Measurements from ENCODE around the gene STXBP4. TPM values are rescaled to one million over a fixed set of nuclear protein-coding genes. Genes with fewer than 3 reads are reported as not detected.

The STXBP4 gene
- polyA plus RNA-seq, 4 donors: 13.8 to 20.6 (median 18.8) TPM

DNA sequence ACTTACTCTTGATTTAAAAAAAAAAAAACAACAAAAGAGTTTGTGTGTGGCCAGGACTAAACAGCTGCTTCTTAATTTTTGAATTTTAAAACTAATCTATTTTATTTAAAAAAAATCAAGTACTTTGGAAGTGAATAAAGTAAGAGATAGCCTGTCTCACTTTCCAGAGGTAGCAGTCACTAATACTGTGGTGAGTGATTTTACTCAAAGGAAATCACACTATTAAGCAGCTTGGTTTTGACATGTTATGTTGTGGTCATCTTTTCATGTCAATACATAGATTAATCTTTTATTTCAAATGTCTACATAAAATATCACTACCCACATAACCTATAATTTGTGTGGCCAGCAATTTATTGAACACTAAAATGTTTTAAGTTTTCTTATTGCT lies 194.0 kb downstream of the STXBP4 start:
- no peak for DNase-seq (ENCODE audit: low read depth in 4 of 4, low spot score in 2 of 4)

- DNase-seq (ENCODE audit: low read depth in 4 of 4, low spot score in 2 of 4): no peak
These were observed 194.8 kb downstream of the STXBP4 start for GRCh38 chr17:55163408-55163807.

DNA sequence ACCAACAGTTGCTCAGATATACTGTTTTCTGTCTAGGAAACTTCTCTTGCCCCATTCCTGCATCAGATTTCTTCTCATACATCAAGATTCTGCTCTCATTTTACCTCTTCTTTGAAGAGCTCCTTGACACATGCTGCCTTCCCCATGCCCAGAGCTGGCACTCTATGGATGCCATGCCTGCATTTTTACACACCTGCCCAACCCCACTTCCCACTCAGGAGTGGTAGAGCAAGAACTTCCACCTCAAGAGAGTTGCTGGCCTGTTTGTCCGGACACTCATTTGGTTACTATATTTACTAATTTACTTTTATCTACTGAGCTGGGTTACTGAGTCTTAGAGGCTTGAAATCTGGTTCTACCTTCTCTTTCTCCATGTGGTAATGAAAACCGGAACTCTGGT lies 197.9 kb downstream of the STXBP4 start:
- DNase-seq (ENCODE audit: low read depth in 4 of 4, low spot score in 2 of 4): no peak

- DNase-seq (ENCODE audit: low read depth in 4 of 4, low spot score in 2 of 4): no peak
These were observed 198.6 kb downstream of the STXBP4 start for GRCh38 chr17:55167024-55167725.

GRCh38 chr17:55168958-55169687 lies 200.6 kb downstream of the STXBP4 start:
- no peak for DNase-seq (ENCODE audit: low read depth in 4 of 4, low spot score in 2 of 4)

GRCh38 chr17:55171634-55172328 lies 203.2 kb downstream of the STXBP4 start:
- no peak for DNase-seq (ENCODE audit: low read depth in 4 of 4, low spot score in 2 of 4)

DNA sequence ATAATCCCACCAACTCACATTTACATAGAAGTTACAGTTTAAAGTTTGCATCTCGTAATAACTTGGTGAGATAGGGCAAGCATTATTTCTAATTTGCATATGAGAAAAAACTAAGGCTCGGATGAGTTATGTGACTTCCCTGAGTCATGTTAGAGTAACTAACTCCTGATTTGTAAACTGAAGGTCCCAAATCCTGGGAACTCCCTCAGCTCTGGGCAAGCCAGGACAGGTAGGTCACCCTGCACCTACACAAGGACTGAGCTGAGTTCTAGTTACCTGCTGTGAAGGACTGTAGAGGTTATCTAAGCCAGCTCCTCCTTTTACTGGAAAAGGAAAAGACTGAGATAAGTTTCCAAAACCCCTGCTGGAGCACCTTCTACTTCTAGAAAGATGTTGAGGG lies 204.0 kb downstream of the STXBP4 start:
- no peak for DNase-seq (ENCODE audit: low read depth in 4 of 4, low spot score in 2 of 4)

DNA sequence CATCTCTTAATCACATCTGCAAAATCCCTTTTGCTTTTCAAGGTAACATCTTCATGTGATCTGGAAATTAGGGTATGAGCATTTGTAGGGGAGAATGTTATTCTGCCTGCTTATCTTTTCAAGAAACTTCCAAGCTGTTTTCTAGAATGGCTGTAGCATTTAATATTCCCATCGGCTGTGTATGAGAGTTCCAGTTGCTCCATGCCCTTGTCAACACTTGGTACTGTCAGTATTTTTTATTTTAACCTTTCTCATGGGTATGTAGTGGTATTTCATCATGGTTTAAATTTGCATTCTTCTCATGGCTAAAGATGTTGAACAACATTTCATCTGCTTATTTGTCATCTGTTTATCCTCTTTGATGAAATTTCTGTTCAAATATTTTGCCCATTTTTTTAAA lies 205.6 kb downstream of the STXBP4 start:
- DNase-seq (ENCODE audit: low read depth in 4 of 4, low spot score in 2 of 4): no peak

GRCh38 chr17:55175788-55176427 lies 207.3 kb downstream of the STXBP4 start:
- DNase-seq (ENCODE audit: low read depth in 4 of 4, low spot score in 2 of 4): no peak

DNA sequence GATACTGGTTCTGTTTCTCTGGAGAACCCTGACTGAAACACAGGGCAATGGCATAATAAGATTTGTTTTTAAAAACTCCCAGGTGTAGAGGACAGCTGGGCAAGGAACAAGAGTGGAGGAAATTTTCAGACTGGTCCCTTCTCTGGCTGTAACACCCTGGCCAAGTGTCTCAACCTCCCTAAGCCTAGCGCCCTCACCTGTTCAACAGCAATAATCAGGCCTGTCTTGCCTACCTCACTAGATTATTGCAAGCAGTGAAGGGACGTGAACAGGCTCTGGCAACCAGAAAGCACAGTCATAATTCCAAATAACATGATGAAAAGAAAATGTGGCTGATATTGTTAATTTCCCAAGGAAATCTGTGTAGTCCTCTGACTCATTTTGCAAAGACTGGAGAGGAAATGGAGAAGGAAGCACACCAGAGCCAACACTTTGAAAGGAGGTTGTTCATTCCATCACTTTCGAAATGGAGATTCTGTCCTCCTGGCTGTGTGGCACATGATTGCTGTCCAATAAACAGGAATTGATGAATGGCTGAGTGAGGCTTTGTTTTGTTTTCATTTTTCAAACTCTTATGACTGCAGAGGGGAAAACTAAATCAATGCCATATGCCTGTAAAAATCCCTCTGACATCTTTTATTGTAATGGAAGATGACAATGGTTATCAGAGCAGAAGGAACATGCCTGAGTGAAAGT lies 208.7 kb downstream of the STXBP4 start:
- DNase-seq (ENCODE audit: low read depth in 4 of 4, low spot score in 2 of 4): no peak

GRCh38 chr17:55177855-55178217 lies 209.3 kb downstream of the STXBP4 start:
- DNase-seq (ENCODE audit: low read depth in 4 of 4, low spot score in 2 of 4): no peak

- DNase-seq (ENCODE audit: low read depth in 4 of 4, low spot score in 2 of 4): no peak
These were observed 218.6 kb downstream of the STXBP4 start for GRCh38 chr17:55186937-55187770.

- no peak for DNase-seq (ENCODE audit: low read depth in 4 of 4, low spot score in 2 of 4)
These were observed 222.2 kb downstream of the STXBP4 start for GRCh38 chr17:55190748-55191147.

GRCh38 chr17:55198690-55199370 lies 230.3 kb downstream of the STXBP4 start:
- no peak for DNase-seq (ENCODE audit: low read depth in 4 of 4, low spot score in 2 of 4)

- DNase-seq (ENCODE audit: low read depth in 4 of 4, low spot score in 2 of 4): no peak
These were observed 232.3 kb downstream of the STXBP4 start for GRCh38 chr17:55200904-55201303.

- no peak for DNase-seq (ENCODE audit: low read depth in 4 of 4, low spot score in 2 of 4)
These were observed 232.9 kb downstream of the STXBP4 start for GRCh38 chr17:55201308-55201932.

GRCh38 chr17:55202896-55203295 lies 234.3 kb downstream of the STXBP4 start:
- no peak for DNase-seq (ENCODE audit: low read depth in 4 of 4, low spot score in 2 of 4)

DNA sequence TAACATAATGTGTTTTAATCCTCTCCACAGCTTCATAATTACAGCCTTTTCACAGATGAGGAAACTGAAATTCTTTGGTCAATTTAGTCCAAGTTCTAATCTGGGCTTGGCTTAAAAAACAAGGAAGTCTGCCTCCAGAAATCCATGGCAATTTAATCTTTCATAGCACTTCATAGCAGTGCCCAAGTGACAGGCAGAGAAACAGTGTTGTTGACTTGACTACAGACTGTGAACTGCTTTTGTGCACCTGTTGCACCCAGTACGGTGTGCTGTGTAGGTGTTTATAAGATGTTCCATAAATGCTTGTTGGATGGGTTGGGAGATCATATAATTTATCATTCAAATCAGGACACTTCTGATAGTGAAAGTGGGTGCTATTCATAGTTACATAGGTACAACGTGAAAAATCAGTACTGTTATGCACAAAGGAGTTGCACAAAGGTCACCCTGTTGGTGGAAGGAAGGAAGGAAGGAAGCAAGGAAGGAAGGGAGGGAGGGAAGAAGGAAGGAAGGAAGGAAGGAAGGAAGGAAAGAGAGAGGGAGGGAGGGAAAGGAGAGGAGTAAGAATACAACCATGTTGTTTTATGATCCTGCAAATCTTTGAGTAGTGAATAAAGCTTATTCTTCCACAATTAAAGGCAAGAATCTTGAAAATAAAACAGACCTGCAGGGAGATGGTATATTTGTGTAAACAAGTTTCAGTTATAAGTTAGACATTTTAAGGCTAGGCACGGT lies 239.7 kb downstream of the STXBP4 start:
- DNase-seq (ENCODE audit: low read depth in 4 of 4, low spot score in 2 of 4): no peak

Measured in left renal cortex interstitium (tissue), 4 donors.